PFSK-1 (cell line): ENCODE measurements around the gene PINK1.

Source experiments
- FOXP2 ChIP-seq: optimal IDR thresholded peaks from 2 replicates; pipeline ENCODE3; 2011; ENCODE audit warnings: borderline replicate concordance, control low read depth, inconsistent platforms; ENCODE audit not compliant: insufficient read depth; ENCODE audit errors: extremely low read length, extremely low read depth
- POLR2AphosphoS5 ChIP-seq: IDR thresholded peaks from 2 replicates; pipeline ENCODE4 v1.6.1; 2012; ENCODE audit warnings: low read depth, mild to moderate bottlenecking, control low read depth, low read length, moderate library complexity
- SIN3A ChIP-seq: IDR thresholded peaks from 2 replicates; pipeline ENCODE4 v1.6.1; 2012; ENCODE audit warnings: mild to moderate bottlenecking, low read length, moderate library complexity, borderline replicate concordance; ENCODE audit not compliant: insufficient read depth
- TAF1 ChIP-seq: IDR thresholded peaks from 2 replicates; pipeline ENCODE4 v1.6.1; 2012; ENCODE audit warnings: low read length, control low read depth, borderline replicate concordance; ENCODE audit not compliant: insufficient read depth
- TF ChIP-seq, protein P1 (sequence below), 2 experiments: IDR thresholded peaks; 2 replicates each; pipeline versions ENCODE4 v1.6.1 to v1.8.0; 2011 to 2012; ENCODE audit warnings: low read depth in 2 of 2, low read length in 2 of 2, control low read depth in 1 of 2, inconsistent platforms in 1 of 2, mild to moderate bottlenecking in 1 of 2, moderate library complexity in 1 of 2; ENCODE audit not compliant: insufficient read depth in 1 of 2

PINK1 gene

GRCh38 chr1:20604678-20605077, 28.6 kb upstream of the PINK1 start:
- TF ChIP-seq POLR2AphosphoS5 (no peak), SIN3A (no peak), FOXP2 (no peak), TAF1 (no peak)
- TF ChIP-seq, protein P1, sequence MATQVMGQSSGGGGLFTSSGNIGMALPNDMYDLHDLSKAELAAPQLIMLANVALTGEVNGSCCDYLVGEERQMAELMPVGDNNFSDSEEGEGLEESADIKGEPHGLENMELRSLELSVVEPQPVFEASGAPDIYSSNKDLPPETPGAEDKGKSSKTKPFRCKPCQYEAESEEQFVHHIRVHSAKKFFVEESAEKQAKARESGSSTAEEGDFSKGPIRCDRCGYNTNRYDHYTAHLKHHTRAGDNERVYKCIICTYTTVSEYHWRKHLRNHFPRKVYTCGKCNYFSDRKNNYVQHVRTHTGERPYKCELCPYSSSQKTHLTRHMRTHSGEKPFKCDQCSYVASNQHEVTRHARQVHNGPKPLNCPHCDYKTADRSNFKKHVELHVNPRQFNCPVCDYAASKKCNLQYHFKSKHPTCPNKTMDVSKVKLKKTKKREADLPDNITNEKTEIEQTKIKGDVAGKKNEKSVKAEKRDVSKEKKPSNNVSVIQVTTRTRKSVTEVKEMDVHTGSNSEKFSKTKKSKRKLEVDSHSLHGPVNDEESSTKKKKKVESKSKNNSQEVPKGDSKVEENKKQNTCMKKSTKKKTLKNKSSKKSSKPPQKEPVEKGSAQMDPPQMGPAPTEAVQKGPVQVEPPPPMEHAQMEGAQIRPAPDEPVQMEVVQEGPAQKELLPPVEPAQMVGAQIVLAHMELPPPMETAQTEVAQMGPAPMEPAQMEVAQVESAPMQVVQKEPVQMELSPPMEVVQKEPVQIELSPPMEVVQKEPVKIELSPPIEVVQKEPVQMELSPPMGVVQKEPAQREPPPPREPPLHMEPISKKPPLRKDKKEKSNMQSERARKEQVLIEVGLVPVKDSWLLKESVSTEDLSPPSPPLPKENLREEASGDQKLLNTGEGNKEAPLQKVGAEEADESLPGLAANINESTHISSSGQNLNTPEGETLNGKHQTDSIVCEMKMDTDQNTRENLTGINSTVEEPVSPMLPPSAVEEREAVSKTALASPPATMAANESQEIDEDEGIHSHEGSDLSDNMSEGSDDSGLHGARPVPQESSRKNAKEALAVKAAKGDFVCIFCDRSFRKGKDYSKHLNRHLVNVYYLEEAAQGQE (IDR thresholded peaks at IDR 0.05; ENCODE audit: insufficient read depth in 1 of 2, low read depth in 2 of 2, low read length in 2 of 2) = no peak

- TF ChIP-seq SIN3A (no peak), POLR2AphosphoS5 (no peak), FOXP2 (no peak), TAF1 (no peak)
- TF ChIP-seq, protein P1 (IDR thresholded peaks at IDR 0.05; ENCODE audit: insufficient read depth in 1 of 2, low read depth in 2 of 2, low read length in 2 of 2) = no peak
These were observed 23.7 kb upstream of the PINK1 start for GRCh38 chr1:20609541-20609940.

- no peak for TF ChIP-seq POLR2AphosphoS5
- no peak for TF ChIP-seq SIN3A
- TF ChIP-seq, protein P1 (IDR thresholded peaks at IDR 0.05; ENCODE audit: insufficient read depth in 1 of 2, low read depth in 2 of 2, low read length in 2 of 2) = no peak
- TF ChIP-seq TAF1 = no peak
- TF ChIP-seq FOXP2 = no peak
These were observed 22.3 kb upstream of the PINK1 start for GRCh38 chr1:20610970-20611369.

- TF ChIP-seq SIN3A (no peak), TAF1 (no peak), FOXP2 (no peak), POLR2AphosphoS5 (no peak)
- TF ChIP-seq, protein P1 (IDR thresholded peaks at IDR 0.05; ENCODE audit: insufficient read depth in 1 of 2, low read depth in 2 of 2, low read length in 2 of 2) = no peak
These were observed 21.6 kb upstream of the PINK1 start for GRCh38 chr1:20611652-20612051.
